ENCODE measurements around the gene NAP1L4.

The NAP1L4 gene

DNA sequence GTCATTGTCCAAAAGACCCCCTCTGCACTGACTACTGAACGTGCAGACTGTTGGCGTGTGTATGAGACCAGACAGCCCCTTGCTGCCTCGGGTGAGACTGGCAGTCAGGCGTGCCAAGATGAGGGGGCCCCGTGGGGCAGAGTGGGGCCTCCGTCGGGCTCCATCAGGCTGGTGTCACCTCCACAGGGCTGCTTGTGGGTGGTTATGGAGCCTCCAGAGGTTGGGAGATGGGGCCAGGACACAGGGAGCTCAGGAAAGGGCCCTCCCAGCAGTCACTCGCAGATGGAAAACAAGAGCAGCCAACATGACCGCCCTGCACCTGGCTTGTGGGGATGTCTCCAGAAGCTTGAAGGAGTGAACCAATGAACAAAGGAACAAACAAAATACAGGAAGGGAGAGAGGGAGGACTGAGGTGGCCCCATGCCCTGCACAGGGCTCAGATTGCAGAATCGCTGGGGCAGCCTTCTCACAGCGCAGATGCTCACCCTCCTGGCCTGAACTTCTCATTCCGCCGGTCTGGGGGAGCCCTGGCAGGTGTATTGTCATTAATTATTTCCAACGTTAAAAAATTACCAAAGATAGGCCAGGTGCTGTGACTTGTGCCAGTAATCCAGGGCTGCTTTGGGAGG is 57.4 kb downstream of the NAP1L4 start:
- no peak for DNase-seq (ENCODE audit: low read depth)

DNA sequence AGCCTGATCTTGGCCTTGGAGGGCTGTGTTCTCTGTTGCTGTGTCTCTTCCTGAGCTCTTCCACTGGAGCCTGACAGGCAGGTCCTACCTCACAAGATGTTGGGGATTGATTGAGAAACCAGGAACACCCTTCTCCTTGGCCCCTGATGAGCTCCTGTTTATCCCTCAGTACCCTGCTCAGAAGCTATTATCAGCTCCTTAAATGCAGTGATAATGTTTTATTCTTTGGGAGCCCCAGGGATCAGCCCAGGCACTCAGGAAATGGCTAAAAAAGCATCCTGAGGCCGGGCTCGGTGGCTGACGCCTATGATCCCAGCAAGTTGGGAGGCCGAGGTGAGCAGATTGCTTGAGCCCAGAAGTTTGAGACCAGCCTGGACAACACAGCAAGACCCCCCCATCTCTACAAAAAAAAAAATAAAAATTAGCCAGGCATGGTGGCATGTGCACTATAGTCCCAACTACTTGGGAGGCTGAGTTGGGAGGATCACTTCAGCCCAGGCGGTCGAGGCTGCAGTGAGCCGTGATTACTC is 58.0 kb downstream of the NAP1L4 start:
- DNase-seq (ENCODE audit: low read depth) = no peak

DNA sequence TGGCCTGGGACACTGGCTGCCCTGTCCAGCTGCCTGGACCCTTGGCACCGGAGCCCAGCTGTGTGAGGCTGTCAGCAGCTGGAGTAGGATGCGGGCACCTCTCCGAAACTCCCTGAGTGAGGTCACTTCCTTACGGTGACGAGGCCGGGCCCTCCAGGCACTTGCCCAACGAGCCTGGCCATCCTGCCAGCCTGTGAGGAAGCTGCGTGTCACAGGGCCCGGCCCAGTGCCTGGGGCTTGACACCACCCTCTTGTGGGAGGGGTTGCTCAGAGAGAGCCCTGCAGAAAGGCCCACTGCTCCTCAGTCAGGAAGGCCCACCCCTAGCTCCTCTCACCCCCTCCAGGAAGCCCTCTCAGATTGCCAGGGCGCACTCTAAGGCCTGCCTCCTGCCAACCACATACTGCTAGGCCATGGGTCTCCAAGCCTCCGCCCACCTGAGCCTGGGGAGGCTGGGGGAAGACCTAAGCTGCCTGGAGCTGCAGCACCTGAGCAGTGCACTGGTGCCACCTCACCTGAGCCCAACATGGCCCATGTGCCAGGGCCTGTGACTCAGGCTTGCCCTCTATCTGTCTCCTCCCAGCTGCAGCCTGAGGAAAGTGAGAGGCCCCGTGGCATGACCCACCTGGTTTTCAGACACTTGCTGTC is 58.6 kb downstream of the NAP1L4 start:
- DNase-seq (ENCODE audit: low read depth) = no peak

DNA sequence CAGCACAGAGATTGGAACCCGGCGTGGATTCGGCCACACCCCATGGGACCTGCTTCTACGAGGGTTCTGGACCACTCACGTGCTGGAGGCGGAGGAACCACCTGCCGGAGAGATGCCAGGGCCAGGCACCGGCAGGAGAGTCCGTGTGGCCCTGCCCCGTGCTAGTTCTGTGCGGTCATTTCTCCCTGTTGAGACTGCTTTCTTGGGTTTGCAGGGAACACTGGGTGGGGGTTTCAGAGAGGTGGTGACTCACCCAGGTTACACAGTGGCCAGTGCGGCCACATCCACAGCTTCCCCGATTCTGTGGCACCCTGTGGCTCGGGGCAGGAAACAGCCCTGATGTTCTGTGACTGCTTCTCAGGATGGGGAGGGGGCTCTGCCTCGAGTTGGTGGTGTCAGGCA is 59.3 kb downstream of the NAP1L4 start:
- no peak for DNase-seq (ENCODE audit: low read depth)

DNA sequence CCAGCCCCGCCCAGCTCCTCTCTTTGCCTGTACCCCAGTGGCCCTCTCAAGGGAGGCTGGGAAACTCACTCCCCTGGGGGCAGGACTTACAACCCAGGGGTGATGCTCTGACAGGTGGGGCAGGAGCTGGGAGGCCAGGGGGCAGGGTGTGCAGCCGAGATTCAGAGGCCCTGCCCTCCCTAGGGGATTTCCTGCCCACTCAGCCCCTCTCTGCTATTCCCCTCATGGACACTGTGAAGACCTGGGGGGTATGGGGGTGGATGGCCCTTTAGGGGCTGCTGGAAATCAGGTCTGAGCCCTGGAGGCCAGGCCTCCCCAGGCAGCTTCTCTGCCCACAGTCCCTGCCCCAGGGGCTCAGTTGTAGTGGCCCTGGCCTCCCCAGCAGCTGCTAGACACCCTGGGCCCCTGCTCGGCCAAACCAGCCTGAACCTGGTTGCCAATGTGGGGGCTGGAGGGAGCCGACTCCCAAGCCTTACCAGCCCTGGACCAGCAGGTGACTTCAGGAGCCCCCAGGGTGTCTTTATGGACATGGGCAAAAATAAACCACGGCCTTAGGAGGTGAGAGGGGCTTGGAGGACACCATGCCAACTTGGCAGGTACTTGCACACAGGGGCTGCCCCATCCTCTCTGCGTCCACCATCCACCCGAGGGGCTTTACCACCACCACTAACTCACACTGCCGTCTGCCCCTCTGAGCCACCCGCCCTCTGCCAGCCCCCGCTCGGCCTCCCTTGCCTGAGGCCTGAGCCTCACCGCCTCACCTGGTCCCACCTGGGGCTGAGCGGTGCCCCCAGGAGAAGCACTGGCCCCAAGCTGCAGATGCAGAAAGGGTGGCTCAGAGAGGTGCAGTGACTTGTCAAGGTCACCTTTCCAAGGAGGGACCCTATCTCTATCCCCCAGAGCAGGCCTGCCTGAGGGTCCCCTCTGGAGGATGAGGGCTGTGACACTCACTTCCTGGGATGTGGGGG is 60.1 kb downstream of the NAP1L4 start:
- no peak for DNase-seq (ENCODE audit: low read depth)

DNA sequence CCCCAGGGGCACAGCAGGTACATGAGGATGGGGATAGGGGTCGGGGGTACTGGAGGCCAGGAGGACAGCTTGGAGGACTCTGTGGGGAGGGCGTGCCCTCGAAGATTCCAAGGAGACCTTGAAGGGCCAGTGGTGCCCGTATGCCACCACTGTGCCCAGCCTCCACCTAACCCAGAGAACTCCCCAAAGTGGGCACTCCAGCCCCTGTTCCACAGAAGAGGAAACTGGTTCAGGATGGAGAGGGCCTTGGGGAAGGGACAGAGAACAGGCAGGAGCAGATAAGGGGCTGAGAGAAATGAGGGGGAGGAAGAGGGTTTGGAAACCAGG is 60.7 kb downstream of the NAP1L4 start:
- DNase-seq (ENCODE audit: low read depth) = no peak

DNA sequence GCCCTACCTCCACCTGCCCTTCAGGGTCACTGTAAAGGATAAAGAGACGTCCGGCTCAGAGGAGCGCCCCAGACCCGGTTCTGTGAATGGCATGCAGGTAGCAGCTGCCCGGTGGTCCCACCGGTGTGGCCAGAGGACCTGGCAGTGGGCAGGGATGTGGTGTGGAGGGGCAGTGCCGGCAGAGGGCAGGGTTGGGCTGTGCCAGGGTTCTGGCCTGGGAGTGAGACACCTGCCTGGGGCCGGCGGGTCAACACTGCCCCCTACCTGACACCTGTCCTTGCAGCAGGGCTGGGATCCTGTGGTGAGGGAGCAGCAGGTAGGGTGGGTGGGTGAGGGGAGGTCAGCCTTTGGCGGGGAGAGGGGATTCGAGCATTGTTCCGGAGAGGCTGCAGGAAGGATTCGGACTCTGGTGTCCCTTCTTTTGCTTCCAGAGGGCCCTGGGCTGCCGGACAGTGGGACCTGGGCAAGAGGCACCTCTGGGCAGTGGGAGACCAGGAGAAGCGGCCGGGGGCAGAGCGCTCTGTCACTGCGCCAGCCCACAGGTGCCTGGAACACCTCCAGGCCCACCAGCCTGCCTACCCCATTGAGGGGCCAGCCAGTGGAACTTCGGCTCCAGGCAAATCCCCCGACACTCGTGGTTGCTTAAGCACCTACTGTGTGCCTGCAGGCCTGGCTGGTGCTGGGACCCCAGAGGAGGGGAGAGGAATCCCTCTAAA is 61.3 kb downstream of the NAP1L4 start:
- no peak for DNase-seq (ENCODE audit: low read depth)

DNA sequence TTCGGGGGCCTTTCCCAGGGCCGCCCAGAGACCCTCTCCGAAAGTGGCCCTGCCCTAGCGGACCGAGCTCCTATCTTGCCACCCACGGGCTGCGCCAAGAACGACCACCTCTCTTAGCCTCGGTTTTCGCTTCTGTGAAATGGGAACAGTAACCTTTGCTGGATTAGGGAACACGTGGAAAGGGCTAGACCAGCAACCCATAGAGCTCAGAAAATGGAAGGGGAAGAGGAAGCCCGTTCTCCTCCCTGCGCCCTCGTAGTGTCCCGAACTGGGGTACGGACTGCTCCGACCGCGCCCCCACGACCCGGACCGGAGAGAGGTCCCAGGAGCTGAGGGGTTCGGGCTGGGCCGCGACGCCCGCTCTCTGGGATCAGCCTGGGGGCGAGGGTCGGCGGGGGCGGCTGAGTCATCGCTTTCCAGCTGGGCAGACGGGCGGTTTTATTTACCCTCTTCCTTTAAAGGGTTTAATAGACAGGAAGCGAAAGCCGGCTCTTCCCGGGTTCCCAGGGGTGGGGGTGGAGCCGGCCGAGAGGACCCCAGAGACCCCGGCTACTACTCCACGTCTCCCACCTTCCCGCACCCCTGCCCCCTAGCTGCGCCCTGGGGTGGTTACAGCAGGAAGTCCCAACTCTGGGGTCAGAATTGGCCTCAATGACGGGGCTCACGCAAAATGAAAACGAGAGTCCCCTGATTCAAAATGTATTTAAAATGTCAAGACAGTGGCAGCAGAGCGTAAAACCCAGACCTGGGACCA is 62.0 kb downstream of the NAP1L4 start:
- no peak for DNase-seq (ENCODE audit: low read depth)

DNA sequence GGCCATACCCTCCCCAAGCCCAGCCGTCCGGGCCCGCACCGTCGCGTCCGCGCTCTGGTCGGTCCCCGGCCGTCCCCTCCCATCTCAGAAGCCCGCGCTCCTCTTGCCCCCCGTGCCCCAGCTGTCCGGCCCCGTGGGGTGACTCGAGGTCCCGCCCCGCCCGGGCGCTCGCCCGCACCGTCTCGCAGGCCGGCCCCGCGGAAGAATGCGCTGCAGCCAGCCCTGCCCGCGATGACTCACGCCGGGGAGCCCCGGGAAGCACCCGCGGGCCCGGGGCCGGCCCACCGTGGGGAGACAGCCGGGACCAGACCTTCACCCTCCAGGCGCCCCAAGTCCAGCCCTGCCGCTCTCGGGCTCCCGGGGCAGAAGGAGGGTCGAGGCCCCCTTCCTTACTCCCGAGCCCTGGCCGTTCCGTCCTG is 62.6 kb downstream of the NAP1L4 start:
- DNase-seq (ENCODE audit: low read depth) = no peak

DNA sequence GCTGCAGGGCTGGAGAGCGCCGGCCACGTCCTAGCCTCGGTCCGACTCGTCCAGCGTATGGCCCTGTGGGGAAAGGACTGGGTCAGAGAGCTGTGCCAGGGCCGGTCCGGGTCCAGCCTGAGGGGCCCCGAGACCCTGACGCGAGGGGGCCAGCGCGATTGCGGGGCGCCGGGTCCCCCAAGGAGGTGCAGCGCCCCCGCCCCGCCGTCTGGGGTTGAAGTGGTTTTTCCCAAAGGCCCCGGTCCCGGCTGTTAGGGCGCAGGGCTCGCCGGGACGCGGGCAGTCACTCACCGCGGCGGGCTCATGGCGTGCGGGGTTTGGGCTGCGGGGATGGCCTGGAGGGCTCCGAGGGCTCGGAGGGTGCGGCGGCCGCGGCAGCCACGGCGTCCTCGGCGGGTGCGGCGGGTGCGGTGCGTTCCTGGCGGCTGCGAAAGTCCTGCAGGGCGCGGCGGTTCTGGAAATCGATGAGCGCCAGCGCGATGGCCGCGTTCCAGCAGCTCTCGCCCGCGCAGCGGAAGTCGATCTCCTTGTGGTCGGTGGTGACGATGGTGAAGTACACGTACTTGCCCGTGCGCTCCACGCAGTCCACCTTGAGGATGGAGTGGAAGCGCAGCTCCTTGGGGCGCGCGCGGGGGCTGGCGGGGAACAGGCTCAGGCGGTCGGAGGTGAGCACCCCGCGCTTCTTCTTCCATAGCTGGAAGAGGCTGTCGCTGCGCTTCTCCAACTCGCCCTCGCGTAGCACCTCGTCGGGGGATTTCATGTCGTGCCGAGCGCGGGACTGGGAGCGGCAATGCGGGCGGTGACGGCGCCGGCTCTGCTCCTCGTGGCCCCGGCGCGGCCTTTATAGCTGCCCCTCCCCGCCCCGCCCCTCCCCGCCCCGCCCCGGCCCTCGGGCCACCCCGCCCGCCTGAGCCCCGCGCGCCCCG is 63.3 kb downstream of the NAP1L4 start, which contains the start of gene PHLDA2:
PHLDA2 (minus strand) TSS at position 816 of the 926 bp plus-strand sequence; CDS start at position 760, 56 bp downstream.
- DNase-seq (ENCODE audit: low read depth) = peak; percentile 38

DNA sequence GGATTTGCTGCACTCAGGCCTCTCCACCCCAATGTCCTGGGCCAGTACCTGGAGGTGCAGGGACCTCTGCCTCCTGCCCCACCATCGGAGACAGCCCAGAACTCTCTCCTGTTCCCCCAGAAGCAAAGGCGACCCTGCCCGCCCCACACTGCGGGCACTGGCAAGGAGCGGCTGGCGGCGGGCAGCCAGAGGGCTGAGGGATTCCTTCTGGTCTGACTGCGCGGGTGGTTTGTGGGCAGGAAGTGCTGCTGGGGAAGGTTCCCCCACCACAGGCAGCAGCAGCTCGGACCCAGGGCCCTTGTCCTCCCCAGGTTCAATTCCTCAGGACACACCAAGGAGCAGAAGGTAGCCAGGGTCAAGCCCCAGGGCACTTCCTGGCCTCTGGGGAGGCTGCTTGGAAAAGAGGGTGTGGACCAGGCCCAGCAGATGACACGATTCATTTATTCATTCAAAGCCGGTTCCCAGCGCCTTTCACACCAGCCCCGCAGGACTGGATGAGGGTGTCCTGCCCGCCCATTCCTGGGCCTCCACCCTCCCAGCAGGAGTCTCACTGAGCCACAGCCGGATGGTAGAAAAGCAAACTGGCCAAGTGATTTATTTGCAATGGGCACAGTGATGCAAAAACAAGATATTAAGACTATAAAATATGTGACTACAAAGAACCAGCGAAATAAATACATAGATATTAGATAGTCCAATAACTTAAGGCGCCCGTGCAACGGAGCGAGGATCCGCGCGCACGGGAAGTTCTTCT is 64.1 kb downstream of the NAP1L4 start:
- no peak for DNase-seq (ENCODE audit: low read depth)

DNA sequence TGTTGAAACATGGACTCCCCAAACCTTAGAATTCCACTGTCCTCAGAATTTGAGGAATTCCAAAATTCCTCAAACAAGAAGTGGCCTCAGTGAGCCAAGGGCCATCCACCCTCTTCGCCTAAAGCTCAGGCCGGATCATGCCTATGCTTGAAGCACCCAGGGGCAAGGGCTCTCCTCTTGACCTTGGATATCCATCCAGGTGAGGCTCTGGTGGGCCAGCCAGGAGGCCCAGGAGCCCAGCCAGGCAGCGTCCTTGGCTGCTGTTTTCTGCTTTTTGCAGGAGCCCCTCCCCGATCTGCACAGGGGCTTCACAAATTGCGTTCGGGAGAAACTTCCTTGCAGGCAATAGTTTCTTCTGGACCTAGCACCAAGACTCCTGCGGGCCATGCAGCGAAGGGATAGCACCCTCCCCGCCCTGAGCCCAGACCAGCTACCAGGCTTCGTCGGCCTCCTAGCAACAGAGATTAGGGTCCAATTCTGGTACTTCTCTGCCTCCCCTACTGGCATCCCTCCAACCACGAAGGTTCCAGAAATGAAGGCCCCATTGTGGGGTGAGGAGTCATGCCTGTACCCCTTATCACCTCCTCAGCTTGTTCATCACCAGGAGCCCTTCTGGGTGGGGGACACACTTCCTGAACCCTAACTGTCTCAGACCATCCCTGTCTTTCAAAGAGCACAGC is 64.9 kb downstream of the NAP1L4 start:
- DNase-seq (ENCODE audit: low read depth) = no peak

DNA sequence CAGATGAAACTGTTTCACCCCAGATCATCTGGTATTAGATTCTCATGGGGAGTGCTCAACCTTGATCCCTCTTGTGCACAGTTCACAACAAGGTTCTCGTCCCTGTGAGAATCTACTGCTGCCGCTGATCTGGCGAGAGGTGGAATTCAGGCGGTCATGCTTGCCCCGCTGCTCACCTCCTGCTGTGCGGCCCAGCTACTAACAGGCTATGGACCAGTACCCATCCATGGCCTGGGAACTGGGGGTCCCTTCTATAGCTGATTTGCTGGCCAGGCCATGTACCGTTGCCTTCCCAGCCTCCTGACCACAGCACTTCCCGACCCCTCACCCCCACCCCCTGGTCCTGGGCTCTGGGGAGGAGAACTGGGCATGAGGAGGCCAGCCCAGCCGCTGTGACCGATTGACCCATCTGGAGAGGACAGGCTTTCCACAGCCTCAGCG is 65.5 kb downstream of the NAP1L4 start:
- DNase-seq (ENCODE audit: low read depth) = no peak

DNA sequence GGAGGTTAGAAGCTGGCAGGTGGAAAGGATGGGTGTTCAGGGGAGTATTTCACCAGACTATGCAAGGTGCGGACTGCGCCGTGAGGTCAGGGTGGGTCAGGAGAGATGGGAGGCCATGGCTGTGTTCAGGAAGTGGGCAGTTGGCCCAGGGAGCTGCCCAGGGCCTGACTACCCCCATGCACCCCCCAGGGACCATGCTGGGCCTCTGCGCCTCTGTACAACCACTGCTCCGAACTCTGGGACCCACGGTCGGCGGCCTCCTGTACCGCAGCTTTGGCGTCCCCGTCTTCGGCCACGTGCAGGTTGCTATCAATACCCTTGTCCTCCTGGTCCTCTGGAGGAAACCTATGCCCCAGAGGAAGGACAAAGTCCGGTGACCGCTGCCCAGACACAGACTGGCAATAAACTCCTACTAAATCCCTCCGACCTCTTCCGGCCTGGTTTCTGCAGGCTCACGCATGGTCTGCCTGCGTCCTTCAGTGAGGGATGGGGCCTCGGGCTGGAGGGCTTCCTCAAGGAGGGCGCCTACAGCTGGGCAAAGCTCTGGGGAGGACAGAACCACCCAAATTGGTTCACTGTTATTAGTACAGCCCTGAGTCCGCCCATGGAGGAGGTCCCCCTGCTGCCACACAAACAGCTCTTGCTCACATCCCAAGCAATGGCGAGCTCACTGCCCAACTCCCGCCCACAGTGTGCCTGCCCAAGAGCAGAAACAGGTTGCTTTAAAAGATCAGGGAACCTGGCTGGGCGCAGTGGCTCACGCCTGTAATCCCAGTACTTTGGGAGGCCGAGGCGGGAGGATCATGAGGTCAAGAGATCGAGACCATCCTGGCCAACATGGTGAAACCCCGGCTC is 67.1 kb downstream of the NAP1L4 start:
- no peak for DNase-seq (ENCODE audit: low read depth)

DNA sequence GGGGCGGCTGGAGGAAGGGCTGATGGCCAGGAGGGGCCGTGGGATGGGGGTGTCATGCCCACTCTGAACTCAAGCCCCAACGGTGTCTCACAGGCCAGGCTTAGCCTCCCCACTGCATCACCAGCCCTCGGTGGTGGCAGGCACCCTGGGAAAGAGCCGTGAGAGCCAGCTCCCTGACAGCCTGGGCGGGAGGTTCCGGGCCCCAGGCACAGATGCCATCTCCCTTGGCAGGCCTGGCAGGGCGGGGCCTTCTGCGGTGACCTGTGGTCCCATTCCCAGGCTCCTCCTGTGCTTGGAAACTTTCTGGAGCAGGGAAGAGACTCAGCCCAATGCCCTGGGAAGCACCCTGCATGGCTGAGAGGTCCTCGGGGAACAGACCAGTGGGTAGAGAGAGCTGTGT is 67.7 kb downstream of the NAP1L4 start:
- DNase-seq (ENCODE audit: low read depth) = no peak

DNA sequence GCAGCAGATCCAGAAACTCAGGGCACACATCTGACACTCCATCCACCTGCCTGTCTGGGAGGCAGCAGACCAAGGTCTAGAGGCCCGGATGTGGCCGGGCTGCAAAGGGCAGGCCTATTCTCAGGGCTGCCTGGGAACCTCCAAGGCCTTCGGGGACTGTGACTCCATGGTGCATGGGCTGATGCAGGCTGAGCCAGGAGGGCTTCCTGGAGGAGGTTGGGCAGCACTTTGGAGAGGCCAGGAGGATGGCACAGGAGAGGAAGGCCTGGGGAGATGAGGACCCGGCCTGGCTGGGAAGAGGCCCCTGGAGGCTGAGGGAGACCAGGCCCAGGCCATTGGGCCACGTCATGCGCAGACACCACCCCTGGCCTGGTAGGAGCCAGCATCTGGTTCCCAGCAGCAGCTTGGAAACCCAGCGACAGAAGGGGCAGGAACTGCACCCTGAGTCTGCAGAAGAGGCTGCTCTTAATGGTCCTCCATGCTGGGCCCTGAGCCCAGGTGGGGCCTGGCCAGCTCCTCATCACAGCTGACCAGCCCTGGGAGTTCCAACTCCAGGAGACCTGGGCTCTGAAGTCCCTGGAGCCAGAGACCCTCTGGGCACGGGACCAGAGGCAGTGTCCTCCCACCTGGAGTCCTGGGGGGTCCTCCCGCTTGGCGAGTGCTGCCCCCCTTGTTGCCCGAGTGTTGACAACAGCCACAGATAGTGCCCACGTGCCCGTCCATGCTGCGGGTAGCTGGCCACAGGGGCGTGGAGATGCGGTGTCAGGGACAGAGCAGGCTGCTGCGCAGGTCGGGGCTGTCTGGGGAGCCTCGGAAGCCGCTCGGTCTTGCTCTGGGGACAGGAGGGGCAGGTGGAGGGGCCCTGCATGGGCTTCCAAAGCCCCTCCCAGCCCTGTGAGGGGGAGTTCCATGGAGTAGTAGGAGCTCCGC is 68.4 kb downstream of the NAP1L4 start:
- DNase-seq (ENCODE audit: low read depth) = no peak

DNA sequence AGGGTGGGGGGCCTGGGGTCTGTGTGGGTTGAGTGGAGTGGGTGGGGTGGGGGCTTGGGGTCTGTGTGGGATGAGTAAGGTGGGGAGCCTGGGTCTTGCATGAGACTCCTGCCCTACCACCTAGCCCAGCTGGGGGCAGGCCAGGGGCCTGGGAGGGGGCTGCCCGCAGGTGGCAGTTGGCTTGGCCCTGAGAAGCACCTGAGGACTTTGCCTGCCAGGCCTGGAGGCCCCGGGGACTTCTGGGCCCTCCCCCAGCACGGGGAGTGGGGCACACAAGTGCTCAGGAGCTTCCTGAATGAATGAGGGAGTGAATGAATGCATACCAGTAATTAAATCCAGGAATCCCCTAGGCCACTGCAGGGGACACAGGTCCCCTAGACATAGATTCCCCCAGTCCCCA is 69.5 kb downstream of the NAP1L4 start:
- DNase-seq (ENCODE audit: low read depth) = no peak

Measured in activated T-cell treated with anti-CD3 and anti-CD28 coated beads for 24 hours (primary cell).